Stimulated activated CD4-positive, alpha-beta T cell treated with anti-CD3 and anti-CD28 coated beads, Interleukin-1b, Interleukin-23, amount 100 ng/mL, for 4 hours (primary cell): Measurements from ENCODE around the gene IFNAR1.
"Not testable (repeated sequence)": the region's sequence is repeated elsewhere in the genome, so short reads cannot be mapped to it uniquely, and the experiment has no call there.

ENCODE experiments used
- DNase-seq, 2 donors: peaks; one replicate each; pipeline ENCODE4 v3.0.0-alpha.2; 2020; ENCODE audit warnings: low read depth in 2 of 2

Gene IFNAR1

GRCh38 chr21:33345751-33346238 lies 21.0 kb downstream of the IFNAR1 start:
- DNase-seq, result no peak

GRCh38 chr21:33348706-33349105 lies 23.9 kb downstream of the IFNAR1 start:
- DNase-seq, result no peak

GRCh38 chr21:33350676-33351075 lies 25.9 kb downstream of the IFNAR1 start:
- no peak for DNase-seq

GRCh38 chr21:33355355-33355754 lies 30.6 kb downstream of the IFNAR1 start:
- no peak for DNase-seq

GRCh38 chr21:33355996-33356395 lies 31.2 kb downstream of the IFNAR1 start:
- DNase-seq, result no peak

- no peak for DNase-seq
These were observed 32.4 kb downstream of the IFNAR1 start for GRCh38 chr21:33357177-33357576.

- DNase-seq, result no peak
These were observed 34.7 kb downstream of the IFNAR1 start for GRCh38 chr21:33359446-33359845.

- no peak for DNase-seq
These were observed 35.5 kb downstream of the IFNAR1 start for GRCh38 chr21:33360281-33360680.

- peak; percentile 89 for DNase-seq
These were observed 36.3 kb downstream of the IFNAR1 start for GRCh38 chr21:33360881-33361602.

- DNase-seq, result peak in 1 of 2 donors; percentile 49
These were observed 37.3 kb downstream of the IFNAR1 start for GRCh38 chr21:33362044-33362555.

GRCh38 chr21:33363911-33364609 lies 39.3 kb downstream of the IFNAR1 start:
- not testable (repeated sequence) for DNase-seq

GRCh38 chr21:33364830-33365229 lies 40.1 kb downstream of the IFNAR1 start:
- no peak for DNase-seq

GRCh38 chr21:33367309-33367973 lies 42.7 kb downstream of the IFNAR1 start:
- DNase-seq, result no peak

- DNase-seq, result no peak
These were observed 43.4 kb downstream of the IFNAR1 start for GRCh38 chr21:33368124-33368523.

GRCh38 chr21:33368576-33368975 lies 43.8 kb downstream of the IFNAR1 start:
- DNase-seq, result no peak

- DNase-seq, result no peak
These were observed 44.8 kb downstream of the IFNAR1 start for GRCh38 chr21:33369586-33369985.

GRCh38 chr21:33370305-33370704 lies 45.5 kb downstream of the IFNAR1 start:
- no peak for DNase-seq

- DNase-seq, result no peak
These were observed 46.6 kb downstream of the IFNAR1 start for GRCh38 chr21:33371366-33371765.

GRCh38 chr21:33372582-33372981 lies 47.8 kb downstream of the IFNAR1 start:
- no peak for DNase-seq

GRCh38 chr21:33373451-33373850 lies 48.7 kb downstream of the IFNAR1 start:
- no peak for DNase-seq

- no peak for DNase-seq
These were observed 49.3 kb downstream of the IFNAR1 start for GRCh38 chr21:33374080-33374449.

- peak; percentile 47 to 50 for DNase-seq
These were observed 49.8 kb downstream of the IFNAR1 start for GRCh38 chr21:33374450-33375096.
